GM18526 (cell line): Measurements from ENCODE around the gene GBE1.

Experiments
- POLR2A ChIP-seq: IDR thresholded peaks from 3 replicates; pipeline ENCODE4 v1.6.1; 2011; ENCODE audit not compliant: insufficient read length; ENCODE audit errors: extremely low read depth

Gene GBE1

GRCh38 chr3:81726735-81727134 lies 34.7 kb downstream of the GBE1 start:
- TF ChIP-seq POLR2A = no peak

- no peak for TF ChIP-seq POLR2A
These were observed 35.3 kb downstream of the GBE1 start for GRCh38 chr3:81726132-81726531.

GRCh38 chr3:81723732-81724313 lies 37.6 kb downstream of the GBE1 start:
- no peak for TF ChIP-seq POLR2A

- TF ChIP-seq POLR2A = no peak
These were observed 43.1 kb downstream of the GBE1 start for GRCh38 chr3:81718311-81718710.

- TF ChIP-seq POLR2A = no peak
These were observed 44.5 kb downstream of the GBE1 start for GRCh38 chr3:81716870-81717509.

GRCh38 chr3:81713031-81713430 lies 48.4 kb downstream of the GBE1 start:
- no peak for TF ChIP-seq POLR2A

GRCh38 chr3:81709606-81710005 lies 51.8 kb downstream of the GBE1 start:
- no peak for TF ChIP-seq POLR2A

GRCh38 chr3:81707996-81708395 lies 53.4 kb downstream of the GBE1 start:
- no peak for TF ChIP-seq POLR2A

- TF ChIP-seq POLR2A = no peak
These were observed 59.3 kb downstream of the GBE1 start for GRCh38 chr3:81702126-81702525.

- TF ChIP-seq POLR2A = no peak
These were observed 61.7 kb downstream of the GBE1 start for GRCh38 chr3:81699536-81700320.

GRCh38 chr3:81696090-81696489 lies 65.4 kb downstream of the GBE1 start:
- no peak for TF ChIP-seq POLR2A

- no peak for TF ChIP-seq POLR2A
These were observed 66.1 kb downstream of the GBE1 start for GRCh38 chr3:81695302-81695701.

- no peak for TF ChIP-seq POLR2A
These were observed 66.8 kb downstream of the GBE1 start for GRCh38 chr3:81694662-81695061.

- no peak for TF ChIP-seq POLR2A
These were observed 68.7 kb downstream of the GBE1 start for GRCh38 chr3:81692766-81693165.

- TF ChIP-seq POLR2A = no peak
These were observed 71.8 kb downstream of the GBE1 start for GRCh38 chr3:81689617-81690016.

GRCh38 chr3:81684751-81685395 lies 76.6 kb downstream of the GBE1 start:
- no peak for TF ChIP-seq POLR2A
